GM21576 (cell line): Measurements from ENCODE around the gene ATF3.

ENCODE experiments used
- ATAC-seq: cut with Tn5 transposase; IDR thresholded peaks from one replicate; pipeline ENCODE4 v1.9.1; 2021; ENCODE audit warnings: mild to moderate bottlenecking, moderate library complexity; ENCODE audit not compliant: unreplicated experiment

The ATF3 gene

GRCh38 chr1:212586206-212587015, 22.1 kb upstream of the ATF3 start:
- ATAC-seq = peak; percentile 83

GRCh38 chr1:212587016-212587887, 21.3 kb upstream of the ATF3 start:
- ATAC-seq = no peak

- ATAC-seq = no peak
Observed at GRCh38 chr1:212587888-212588510, 20.6 kb upstream of the ATF3 start.

- no peak for ATAC-seq
Observed at GRCh38 chr1:212589446-212589845, 19.1 kb upstream of the ATF3 start.

- ATAC-seq = no peak
Observed at GRCh38 chr1:212591922-212592321, 16.6 kb upstream of the ATF3 start.

GRCh38 chr1:212593821-212594251, 14.7 kb upstream of the ATF3 start:
- ATAC-seq = no peak

- no peak for ATAC-seq
Observed at GRCh38 chr1:212594640-212595039, 13.9 kb upstream of the ATF3 start.

- ATAC-seq = no peak
Observed at GRCh38 chr1:212595229-212595628, 13.3 kb upstream of the ATF3 start.

- peak; percentile 91 for ATAC-seq
Observed at GRCh38 chr1:212595787-212596714, 12.5 kb upstream of the ATF3 start.

GRCh38 chr1:212596798-212597197, 11.8 kb upstream of the ATF3 start:
- no peak for ATAC-seq

GRCh38 chr1:212597487-212597886, 11.1 kb upstream of the ATF3 start:
- no peak for ATAC-seq

GRCh38 chr1:212600071-212600915, 8.3 kb upstream of the ATF3 start:
- no peak for ATAC-seq

- no peak for ATAC-seq
Observed at GRCh38 chr1:212600980-212601379, 7.6 kb upstream of the ATF3 start.

- no peak for ATAC-seq
Observed at GRCh38 chr1:212601524-212601923, 7.0 kb upstream of the ATF3 start.

GRCh38 chr1:212605441-212606394, 2.8 kb upstream of the ATF3 start:
- ATAC-seq = no peak

GRCh38 chr1:212606395-212607205, 2.0 kb upstream of the ATF3 start:
- no peak for ATAC-seq

- ATAC-seq = no peak
Observed at GRCh38 chr1:212607206-212607912, 1.2 kb upstream of the ATF3 start.
